Measurements from ENCODE around the gene RILPL2. TPM values are rescaled to one million over a fixed set of nuclear protein-coding genes. Genes with fewer than 3 reads are reported as not detected.

Gene RILPL2
- total RNA-seq, 1 experiment from 2014 or later = 3.6 TPM

- H3K4me3 ChIP-seq = no peak overlapping the region
- BruUV-seq (replicated peaks) = no TSS peak
- H4K20me1 ChIP-seq (ENCODE audit: insufficient read depth) = no peaks in the 10 kb centered on the region
- H3K36me3 ChIP-seq (ENCODE audit: low read depth) = no peaks in the 10 kb centered on the region
- peaks cover 17% of the 10 kb centered on the region; the same call in 1 of the 2 replicates for H3F3A ChIP-seq (ENCODE audit: insufficient read depth, low read depth)
- no peak overlapping the region for H3K27ac ChIP-seq
- no peak overlapping the region for H2AFZ ChIP-seq
- no peaks in the 10 kb centered on the region for H3K9me3 ChIP-seq (ENCODE audit: insufficient read depth, low read depth)
- TF ChIP-seq CTCF (conservative IDR thresholded peaks at IDR 0.05) (no peak), EZH2 (IDR thresholded peaks at IDR 0.05; ENCODE audit: low read depth) (no peak)
- no peaks in the 10 kb centered on the region for H3K9me2 ChIP-seq (ENCODE audit: insufficient read depth)
- no peaks in the 10 kb centered on the region for H3K79me2 ChIP-seq (ENCODE audit: low read depth)
- intact Hi-C loops (cut with micrococcal nuclease; ENCODE audit: unreplicated experiment) = loop anchor here (10.0 kb wide), 1 partner anchor 63 kb away; the partner anchor contains the start of gene RILPL1
- DNase-seq = peak in 1 of 2 experiments; percentile 69
- H3K4me2 ChIP-seq = no peak overlapping the region
- no peaks in the 10 kb centered on the region for H3K27me3 ChIP-seq (ENCODE audit: insufficient read depth, low read depth)
- CTCF ChIA-PET = no interaction called here
- H3K4me1 ChIP-seq (replicated peaks; ENCODE audit: insufficient read depth) = no peaks in the 10 kb centered on the region
- POLR2A ChIA-PET (ENCODE audit: unreplicated experiment) = no interaction called here
Observed at GRCh38 chr12:123471374-123472068, 35.0 kb upstream of the RILPL2 start.

- Histone ChIP-seq H3K9me3 (ENCODE audit: insufficient read depth, low read depth) (no peaks in the 10 kb centered on the region), H2AFZ (no peak overlapping the region), H3K36me3 (ENCODE audit: low read depth) (no peaks in the 10 kb centered on the region), H3F3A (ENCODE audit: insufficient read depth, low read depth) (peaks cover 17% of the 10 kb centered on the region; the same call in 1 of the 2 replicates), H3K27me3 (ENCODE audit: insufficient read depth, low read depth) (no peaks in the 10 kb centered on the region), H3K9me2 (ENCODE audit: insufficient read depth) (no peaks in the 10 kb centered on the region), H3K4me2 (no peak overlapping the region), H4K20me1 (ENCODE audit: insufficient read depth) (0 out of 2 replicates have a peak, but pooled peaks cover 3% of the 10 kb centered on the region), H3K4me3 (no peak overlapping the region), H3K4me1 (replicated peaks; ENCODE audit: insufficient read depth) (no peaks in the 10 kb centered on the region), H3K27ac (no peak overlapping the region), H3K79me2 (ENCODE audit: low read depth) (peaks cover under 1% of the 10 kb centered on the region; the same call in 1 of the 2 replicates)
- ChIA-PET POLR2A (ENCODE audit: unreplicated experiment) (no interaction called here), CTCF (interaction anchor here (0.6 kb wide), 2 partner anchors 31 to 244 kb away, joined by 3 to 14 read pairs; no protein-coding TSS in a partner anchor)
- intact Hi-C loops (cut with micrococcal nuclease; ENCODE audit: unreplicated experiment) = loop anchor here (10.0 kb wide), 1 partner anchor 65 kb away; the partner anchor contains the start of gene RILPL1
- BruUV-seq (replicated peaks) = no TSS peak
- no peak for DNase-seq
- TF ChIP-seq EZH2 (IDR thresholded peaks at IDR 0.05; ENCODE audit: low read depth) (no peak), CTCF (conservative IDR thresholded peaks at IDR 0.05) (no peak)
Observed at GRCh38 chr12:123469978-123470377, 33.5 kb upstream of the RILPL2 start.

- H4K20me1 ChIP-seq (ENCODE audit: insufficient read depth) = 0 out of 2 replicates have a peak, but pooled peaks cover 5% of the 10 kb centered on the region
- TF ChIP-seq CTCF (conservative IDR thresholded peaks at IDR 0.05) = no peak; the same call in 1 of the 2 replicates
- TF ChIP-seq EZH2 (IDR thresholded peaks at IDR 0.05; ENCODE audit: low read depth) = no peak
- DNase-seq = no peak
- H3K27me3 ChIP-seq (ENCODE audit: insufficient read depth, low read depth) = no peaks in the 10 kb centered on the region
- peaks cover 6% of the 10 kb centered on the region; the same call in 1 of the 2 replicates for H3K79me2 ChIP-seq (ENCODE audit: low read depth)
- POLR2A ChIA-PET (ENCODE audit: unreplicated experiment) = interaction anchor here (0.6 kb wide), 1 partner anchor 23 kb away, joined by 9 read pairs; no protein-coding TSS in a partner anchor
- no peaks in the 10 kb centered on the region for H3K9me2 ChIP-seq (ENCODE audit: insufficient read depth)
- no peak overlapping the region for H3K27ac ChIP-seq
- BruUV-seq (replicated peaks) = no TSS peak
- intact Hi-C loops (cut with micrococcal nuclease; ENCODE audit: unreplicated experiment) = no loop called here
- peaks cover 17% of the 10 kb centered on the region; the same call in 1 of the 2 replicates for H3F3A ChIP-seq (ENCODE audit: insufficient read depth, low read depth)
- H3K4me1 ChIP-seq (replicated peaks; ENCODE audit: insufficient read depth) = no peaks in the 10 kb centered on the region
- H3K4me3 ChIP-seq = no peak overlapping the region
- CTCF ChIA-PET = no interaction called here
- H3K9me3 ChIP-seq (ENCODE audit: insufficient read depth, low read depth) = no peaks in the 10 kb centered on the region
- H3K4me2 ChIP-seq = no peak overlapping the region
- H2AFZ ChIP-seq = no peak overlapping the region
- H3K36me3 ChIP-seq (ENCODE audit: low read depth) = 0 out of 2 replicates have a peak, but pooled peaks cover 5% of the 10 kb centered on the region
Observed at GRCh38 chr12:123468786-123469185, 32.3 kb upstream of the RILPL2 start.
